AG04449 (cell line): ENCODE results near the gene UBXN11.
A peak's percentile ranks its signal among the peaks of the same experiment; 100 is the strongest.

Experiments
- CTCF ChIA-PET: fragments of 350-600 bp; formaldehyde crosslinking; extraction: SDS; loops from one replicate; lab custom pipeline; 2021; ENCODE audit warnings: antibody characterized with exemption; lab: Yijun Ruan, JAX
- POLR2A ChIA-PET: fragments of 400-600, 350-600 bp; formaldehyde crosslinking; extraction: SDS; loops from one replicate; lab custom pipeline; 2020; ENCODE audit warnings: antibody characterized with exemption, inconsistent platforms; lab: Yijun Ruan, JAX
- DNase-seq: peaks from one replicate; pipeline ENCODE4 v3.0.0-alpha.2; 2010; ENCODE audit warnings: low read depth, low spot score
- H3K4me3 ChIP-seq: 2 replicates; pipeline ENCODE4 v1.5.1; 2011; ENCODE audit warnings: low read depth, mild to moderate bottlenecking, control low read depth, low read length
- CTCF ChIP-seq: IDR thresholded peaks from one replicate; pipeline ENCODE4 v1.5.1; 2011; ENCODE audit warnings: mild to moderate bottlenecking, moderate library complexity, low read length, control low read depth, inconsistent platforms; ENCODE audit not compliant: insufficient read depth; ENCODE audit errors: missing control alignments

Gene UBXN11

GRCh38 chr1:26306290-26307229 is at the start of gene UBXN11:
TSS of gene UBXN11 (minus strand) at chr1:26306636. CDS start at chr1:26302883, 3,753 bp downstream.
- no peak for TF ChIP-seq CTCF
- ChIA-PET CTCF (interaction anchor here (0.6 to 14.7 kb wide), 10 partner anchors 14 to 942 kb away, joined by 3 to 139 read pairs (median 4); partner anchors contain the start of genes CD52 and ZNF593), POLR2A (interaction anchor here (0.6 kb wide), 1 partner anchor 16 kb away, joined by 3 read pairs; no protein-coding TSS in a partner anchor)
- peak; percentile 64 for DNase-seq
- peak within 1 kb of the TSS; percentile 94 for H3K4me3 ChIP-seq

- DNase-seq = no peak
- POLR2A ChIA-PET = interaction anchor here (0.5 kb wide), 1 partner anchor 50 kb away, joined by 5 read pairs; no protein-coding TSS in a partner anchor
- H3K4me3 ChIP-seq = no peak overlapping the region
- no peak for TF ChIP-seq CTCF
- CTCF ChIA-PET = interaction anchor here (4.9 kb wide), 1 partner anchor 9 kb away, joined by 77 read pairs; no protein-coding TSS in a partner anchor
Measured at GRCh38 chr1:26356106-26356505, 49.7 kb upstream of the UBXN11 start.

GRCh38 chr1:26354972-26355371 is 48.5 kb upstream of the UBXN11 start:
- ChIA-PET CTCF (interaction anchor here (1.2 to 4.9 kb wide), 2 partner anchors 10 to 62 kb away, joined by 4 to 77 read pairs; no protein-coding TSS in a partner anchor), POLR2A (no interaction called here)
- no peak for TF ChIP-seq CTCF
- DNase-seq = no peak
- H3K4me3 ChIP-seq = no peak overlapping the region

- TF ChIP-seq CTCF = no peak
- ChIA-PET POLR2A (no interaction called here), CTCF (interaction anchor here (0.6 to 4.9 kb wide), 3 partner anchors 11 to 63 kb away, joined by 3 to 77 read pairs (median 4); no protein-coding TSS in a partner anchor)
- no peak within 1 kb of the TSS for H3K4me3 ChIP-seq
- DNase-seq = no peak
Measured at GRCh38 chr1:26353976-26354820, 47.8 kb upstream of the UBXN11 start, which contains the start of gene CRYBG2. TSS of gene CRYBG2 (minus strand) at chr1:26354130. CDS start at chr1:26346657, 7,473 bp downstream.

GRCh38 chr1:26353210-26353859 is 46.9 kb upstream of the UBXN11 start:
- ChIA-PET CTCF (interaction anchor here (4.9 kb wide), 1 partner anchor 12 kb away, joined by 77 read pairs; no protein-coding TSS in a partner anchor), POLR2A (no interaction called here)
- no peak for TF ChIP-seq CTCF
- DNase-seq = no peak
- H3K4me3 ChIP-seq = no peak overlapping the region
